ENCODE results near the gene UBL4A.

Gene UBL4A

DNA sequence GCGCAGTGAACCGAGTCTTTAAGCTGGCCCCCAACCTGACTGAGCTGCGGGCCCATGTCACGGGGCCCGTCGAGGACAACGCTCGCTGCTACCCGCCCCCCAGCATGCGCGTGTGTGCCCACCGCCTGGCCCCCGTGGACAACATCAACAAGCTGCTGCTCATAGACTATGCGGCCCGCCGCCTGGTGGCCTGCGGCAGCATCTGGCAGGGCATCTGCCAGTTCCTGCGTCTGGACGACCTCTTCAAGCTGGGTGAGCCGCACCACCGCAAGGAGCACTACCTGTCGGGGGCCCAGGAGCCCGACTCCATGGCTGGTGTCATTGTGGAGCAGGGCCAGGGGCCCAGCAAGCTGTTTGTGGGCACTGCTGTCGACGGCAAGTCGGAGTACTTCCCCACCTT lies 26.1 kb downstream of the UBL4A start:
- H3K36me3 ChIP-seq (ENCODE audit: control insufficient read depth, insufficient read depth, low read length) = peaks cover 35% of the 10 kb centered on the region
- no peaks in the 10 kb centered on the region for H3K9me3 ChIP-seq (ENCODE audit: control insufficient read depth, low read length)
- H3K27ac ChIP-seq (ENCODE audit: low read depth, low read length, severe bottlenecking) = no peak overlapping the region
- H3K4me1 ChIP-seq (ENCODE audit: control insufficient read depth, insufficient read depth, low read length, poor library complexity, severe bottlenecking) = no peaks in the 10 kb centered on the region
- H3K4me3 ChIP-seq (ENCODE audit: extremely low read depth, insufficient read depth, low read length, poor library complexity, severe bottlenecking) = no peak overlapping the region
- WGBS, 2 experiments (ENCODE audit: insufficient coverage in 2 of 2) = 94 to 95% methylated on average over 12 to 18 of the region's 26 CpGs

DNA sequence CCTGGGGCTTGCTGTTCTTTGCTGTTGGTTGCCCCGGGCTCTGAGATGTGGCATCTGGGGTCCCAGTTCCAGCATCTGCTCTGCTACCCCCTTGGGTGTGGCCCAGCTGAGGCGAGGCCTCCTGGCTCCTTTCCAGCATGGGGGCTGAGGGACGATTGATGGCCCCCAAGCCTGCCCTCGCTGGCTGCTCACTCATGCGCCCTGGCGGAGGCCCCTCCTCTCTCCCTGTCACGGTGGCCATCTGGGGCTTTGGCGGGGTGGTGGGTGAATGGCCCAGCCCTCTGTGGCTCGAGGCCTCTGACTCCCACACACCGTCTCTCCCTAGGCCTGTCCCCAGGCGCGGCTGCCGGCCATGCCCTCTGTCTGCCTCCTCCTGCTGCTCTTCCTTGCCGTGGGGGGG lies 26.6 kb downstream of the UBL4A start:
- peak overlapping the region; percentile 66 for H3K4me3 ChIP-seq (ENCODE audit: extremely low read depth, insufficient read depth, low read length, poor library complexity, severe bottlenecking)

DNA sequence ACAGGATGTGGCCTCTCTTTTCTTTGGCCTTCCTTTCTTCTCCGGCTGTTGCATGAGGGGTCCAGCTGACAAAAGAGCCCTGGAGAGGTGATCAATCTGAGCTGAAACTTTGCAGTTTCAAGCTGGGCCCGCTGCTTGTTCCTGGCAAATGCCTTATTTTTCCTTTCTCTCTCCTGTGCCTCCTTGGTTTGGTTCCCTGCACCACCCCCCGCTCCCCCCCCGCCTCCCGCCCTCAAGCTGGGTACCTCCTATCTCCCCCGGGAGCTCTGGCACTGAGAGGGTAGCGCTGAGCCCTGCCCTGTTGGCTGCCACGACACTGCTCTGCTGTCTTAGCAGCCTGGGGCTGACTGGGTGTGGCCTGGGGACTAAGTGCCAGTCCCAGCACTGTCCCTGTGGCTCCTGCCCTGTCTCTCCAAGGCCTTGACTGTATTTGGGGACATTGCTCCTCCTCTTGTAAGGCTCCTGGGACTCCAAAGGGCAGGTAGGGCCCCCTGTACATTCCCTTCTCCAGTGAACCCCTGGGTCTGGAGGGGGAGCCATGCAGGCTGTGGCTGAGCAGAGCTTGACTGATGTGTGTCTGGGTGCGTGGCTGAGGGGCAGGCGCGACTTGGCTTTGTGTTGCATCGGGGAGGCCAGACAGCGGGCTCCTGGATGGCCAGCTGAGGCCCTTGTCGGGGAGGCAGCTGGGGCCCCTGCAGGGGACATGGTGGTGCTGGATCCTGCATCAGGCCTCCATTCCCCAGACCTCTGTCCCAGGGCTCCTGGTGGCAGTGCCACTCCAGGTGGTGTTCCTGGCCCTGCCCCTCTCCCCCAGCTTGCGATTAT lies 27.2 kb downstream of the UBL4A start:
- no peaks in the 10 kb centered on the region for H3K9me3 ChIP-seq (ENCODE audit: control insufficient read depth, low read length)
- 43 to 48% methylated on average over 3 to 6 of the region's 15 CpGs for WGBS, 2 experiments (ENCODE audit: insufficient coverage in 2 of 2)
- peak overlapping the region; percentile 66 for H3K4me3 ChIP-seq (ENCODE audit: extremely low read depth, insufficient read depth, low read length, poor library complexity, severe bottlenecking)
- H3K4me1 ChIP-seq (ENCODE audit: control insufficient read depth, insufficient read depth, low read length, poor library complexity, severe bottlenecking) = no peaks in the 10 kb centered on the region
- no peak overlapping the region for H3K27ac ChIP-seq (ENCODE audit: low read depth, low read length, severe bottlenecking)
- peaks cover 27% of the 10 kb centered on the region for H3K36me3 ChIP-seq (ENCODE audit: control insufficient read depth, insufficient read depth, low read length)

More for the DNA sequence above, 26.6 kb downstream of the UBL4A start:
- Histone ChIP-seq H3K4me1 (ENCODE audit: control insufficient read depth, insufficient read depth, low read length, poor library complexity, severe bottlenecking) (no peaks in the 10 kb centered on the region), H3K9me3 (ENCODE audit: control insufficient read depth, low read length) (no peaks in the 10 kb centered on the region), H3K36me3 (ENCODE audit: control insufficient read depth, insufficient read depth, low read length) (peaks cover 34% of the 10 kb centered on the region), H3K27ac (ENCODE audit: low read depth, low read length, severe bottlenecking) (no peak overlapping the region)
- 80 to 81% methylated on average over 1 to 6 of the region's 14 CpGs for whole genome bisulfite sequencing, 2 experiments (ENCODE audit: insufficient coverage in 2 of 2)

DNA sequence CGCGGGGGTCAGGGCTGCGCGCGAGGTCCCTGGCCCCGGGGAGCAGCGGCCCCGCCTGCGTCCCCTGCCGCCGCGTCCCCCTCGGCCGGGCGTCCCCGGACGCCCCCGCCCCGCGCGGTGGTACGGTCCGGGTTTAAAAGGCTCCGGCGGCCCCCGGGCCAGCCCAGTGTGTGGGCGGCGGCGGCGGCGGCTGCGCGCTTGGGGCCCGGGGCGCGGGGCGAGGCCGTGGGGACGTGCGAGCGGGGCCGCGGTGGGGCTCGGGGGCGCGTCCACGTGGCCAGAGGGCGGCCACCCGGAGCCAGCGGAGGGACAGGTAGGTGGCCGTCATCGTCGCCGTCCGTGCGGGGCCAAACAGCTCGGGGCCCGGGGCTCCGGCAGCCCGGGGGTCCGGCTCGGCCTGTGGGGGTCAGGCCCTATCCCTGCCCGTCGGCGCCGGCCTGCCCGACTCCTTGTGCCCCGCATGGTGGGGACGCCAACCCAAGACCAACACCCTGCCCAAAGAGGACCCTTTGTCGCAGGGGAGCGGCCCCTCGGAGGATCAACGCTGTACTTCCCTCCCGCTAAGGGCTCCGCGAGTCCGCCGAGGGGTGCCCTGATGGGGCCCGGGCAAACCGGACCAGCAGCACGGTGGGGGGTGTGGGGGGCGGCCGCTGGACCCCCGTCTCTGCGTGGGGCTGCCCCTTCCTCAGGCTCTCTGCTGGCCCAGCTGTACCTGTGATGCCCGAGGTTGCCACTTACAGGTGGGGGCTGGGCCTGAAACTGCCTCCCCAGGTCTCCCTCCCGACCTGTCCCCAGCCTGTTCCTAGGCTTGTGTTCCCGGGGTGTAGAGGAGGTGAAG lies 28.1 kb downstream of the UBL4A start, which contains the start of gene PLXNA3:
TSS of gene PLXNA3 (plus strand) at position 166 of the 838 bp plus-strand sequence. CDS start 1,903 bp downstream, outside the sequence.
- H3K36me3 ChIP-seq (ENCODE audit: control insufficient read depth, insufficient read depth, low read length) = peaks cover 26% of the 10 kb centered on the region
- 0% methylated on average over 11 to 18 of the region's 88 CpGs for WGBS, 2 experiments (ENCODE audit: insufficient coverage in 2 of 2)
- H3K4me3 ChIP-seq (ENCODE audit: extremely low read depth, insufficient read depth, low read length, poor library complexity, severe bottlenecking) = peak within 1 kb of the TSS; percentile 66
- no peak within 1 kb of the TSS for H3K27ac ChIP-seq (ENCODE audit: low read depth, low read length, severe bottlenecking)
- no peaks in the 10 kb centered on the region for H3K4me1 ChIP-seq (ENCODE audit: control insufficient read depth, insufficient read depth, low read length, poor library complexity, severe bottlenecking)
- H3K9me3 ChIP-seq (ENCODE audit: control insufficient read depth, low read length) = no peaks in the 10 kb centered on the region

DNA sequence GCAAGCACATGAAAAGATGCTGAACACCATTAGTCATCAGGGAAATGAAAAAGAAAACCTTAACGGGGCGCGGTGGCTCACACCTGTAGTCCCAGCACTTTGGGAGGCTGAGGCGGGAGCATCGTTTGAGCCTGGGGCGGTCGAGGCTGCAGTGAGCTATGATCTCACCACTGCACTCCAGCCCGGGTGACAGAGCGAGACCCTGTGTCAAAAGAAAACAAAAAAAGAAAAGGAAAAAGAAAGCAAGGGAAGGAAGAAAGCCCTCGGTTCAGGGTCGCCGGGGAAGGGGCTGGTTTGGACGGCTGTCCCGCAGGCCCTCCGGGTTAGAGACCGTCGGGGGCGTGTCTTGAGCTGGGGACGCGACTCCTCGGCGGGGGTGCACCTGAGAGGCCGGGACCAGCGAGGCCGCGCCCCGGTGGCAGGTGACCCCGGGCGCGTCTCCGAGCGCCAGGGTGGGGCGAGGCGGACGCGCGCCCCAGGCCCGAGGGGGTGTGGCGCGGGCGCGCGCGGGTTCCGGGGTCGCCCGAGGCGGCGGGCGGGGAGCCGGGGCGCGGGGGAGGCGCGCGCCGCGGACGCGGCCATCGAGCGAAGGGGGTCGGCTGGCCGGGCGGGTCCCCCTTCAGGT lies 28.8 kb downstream of the UBL4A start:
- Histone ChIP-seq H3K27ac (ENCODE audit: low read depth, low read length, severe bottlenecking) (no peak overlapping the region), H3K36me3 (ENCODE audit: control insufficient read depth, insufficient read depth, low read length) (peaks cover 26% of the 10 kb centered on the region), H3K4me3 (ENCODE audit: extremely low read depth, insufficient read depth, low read length, poor library complexity, severe bottlenecking) (peak overlapping the region; percentile 66), H3K9me3 (ENCODE audit: control insufficient read depth, low read length) (no peaks in the 10 kb centered on the region), H3K4me1 (ENCODE audit: control insufficient read depth, insufficient read depth, low read length, poor library complexity, severe bottlenecking) (no peaks in the 10 kb centered on the region)
- WGBS, 2 experiments (ENCODE audit: insufficient coverage in 2 of 2) = 8 to 63% methylated on average over 4 to 14 of the region's 65 CpGs

DNA sequence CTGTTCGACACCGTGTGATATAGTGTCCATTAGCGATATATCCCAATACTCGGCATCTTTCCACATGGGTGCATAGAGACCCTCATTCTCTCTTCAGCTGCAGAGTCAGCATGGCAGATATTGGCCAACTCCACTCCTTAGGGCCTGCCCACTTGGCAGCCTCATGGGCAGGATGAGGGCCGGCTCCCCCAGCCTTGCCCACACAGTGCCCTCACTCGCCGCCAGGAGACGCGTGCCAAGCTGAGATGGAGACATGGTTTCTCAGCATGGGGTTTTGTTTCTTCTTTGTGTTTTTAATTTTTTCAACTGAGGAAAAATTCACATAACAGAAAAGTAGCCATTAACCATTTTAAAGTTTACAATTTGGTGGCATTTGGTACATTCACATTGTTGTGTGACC lies 33.6 kb downstream of the UBL4A start:
- no peaks in the 10 kb centered on the region for H3K4me1 ChIP-seq (ENCODE audit: control insufficient read depth, insufficient read depth, low read length, poor library complexity, severe bottlenecking)
- no peak overlapping the region for H3K27ac ChIP-seq (ENCODE audit: low read depth, low read length, severe bottlenecking)
- H3K4me3 ChIP-seq (ENCODE audit: extremely low read depth, insufficient read depth, low read length, poor library complexity, severe bottlenecking) = no peak overlapping the region
- H3K9me3 ChIP-seq (ENCODE audit: control insufficient read depth, low read length) = no peaks in the 10 kb centered on the region
- H3K36me3 ChIP-seq (ENCODE audit: control insufficient read depth, insufficient read depth, low read length) = peaks cover 36% of the 10 kb centered on the region
- 98 to 100% methylated on average over 4 of the region's 9 CpGs for WGBS, 2 experiments (ENCODE audit: insufficient coverage in 2 of 2)

- Histone ChIP-seq H3K27ac (ENCODE audit: low read depth, low read length, severe bottlenecking) (no peak overlapping the region), H3K4me1 (ENCODE audit: control insufficient read depth, insufficient read depth, low read length, poor library complexity, severe bottlenecking) (no peaks in the 10 kb centered on the region), H3K36me3 (ENCODE audit: control insufficient read depth, insufficient read depth, low read length) (peaks cover 52% of the 10 kb centered on the region), H3K9me3 (ENCODE audit: control insufficient read depth, low read length) (no peaks in the 10 kb centered on the region), H3K4me3 (ENCODE audit: extremely low read depth, insufficient read depth, low read length, poor library complexity, severe bottlenecking) (no peak overlapping the region)
- WGBS, 2 experiments (ENCODE audit: insufficient coverage in 2 of 2) = 94 to 98% methylated on average over 11 to 16 of the region's 17 CpGs
Measured at GRCh38 chrX:154450312-154450711, 36.1 kb downstream of the UBL4A start.

DNA sequence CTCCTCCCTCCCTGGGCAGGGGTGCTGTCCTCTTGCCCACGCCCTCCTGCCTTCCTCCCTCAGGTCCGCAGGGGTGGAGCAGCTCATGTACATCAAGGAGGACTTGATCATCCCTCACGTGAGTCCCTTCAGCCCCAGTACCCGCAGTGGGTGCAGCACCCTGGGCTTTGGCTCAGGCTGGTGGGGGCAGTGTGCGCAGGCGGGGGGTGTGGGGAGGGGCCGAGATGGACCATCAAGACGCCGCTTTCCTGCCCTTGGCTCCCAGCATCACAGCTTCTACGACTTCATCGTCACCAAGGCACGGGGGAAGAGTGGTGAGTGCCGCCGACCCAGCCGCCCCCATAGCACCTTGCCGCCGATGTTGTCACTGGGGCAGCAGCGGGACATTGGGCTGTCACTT lies 36.8 kb downstream of the UBL4A start:
- peaks cover 53% of the 10 kb centered on the region for H3K36me3 ChIP-seq (ENCODE audit: control insufficient read depth, insufficient read depth, low read length)
- H3K9me3 ChIP-seq (ENCODE audit: control insufficient read depth, low read length) = no peaks in the 10 kb centered on the region
- 96% methylated on average over 8 to 10 of the region's 18 CpGs for WGBS, 2 experiments (ENCODE audit: insufficient coverage in 2 of 2)
- H3K4me3 ChIP-seq (ENCODE audit: extremely low read depth, insufficient read depth, low read length, poor library complexity, severe bottlenecking) = no peak overlapping the region
- no peak overlapping the region for H3K27ac ChIP-seq (ENCODE audit: low read depth, low read length, severe bottlenecking)
- H3K4me1 ChIP-seq (ENCODE audit: control insufficient read depth, insufficient read depth, low read length, poor library complexity, severe bottlenecking) = no peaks in the 10 kb centered on the region

DNA sequence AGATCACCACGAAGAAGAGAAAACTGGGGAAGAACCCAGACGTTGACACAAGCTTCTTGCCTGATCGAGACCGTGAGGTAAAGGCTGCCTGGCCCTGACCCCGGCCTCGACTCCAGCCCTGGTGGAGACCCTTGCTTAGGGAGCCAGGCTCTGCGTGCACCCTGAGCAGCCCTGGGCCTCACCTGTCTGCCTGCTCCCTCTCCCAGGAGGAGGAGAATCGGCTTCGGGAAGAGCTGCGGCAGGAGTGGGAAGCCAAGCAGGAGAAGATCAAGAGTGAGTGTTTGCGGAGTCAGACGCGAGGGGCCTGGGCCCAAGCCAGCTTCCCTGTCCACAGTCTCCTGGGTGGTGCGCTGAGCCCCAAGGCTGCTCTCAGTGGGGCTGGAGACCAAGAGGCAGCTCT lies 37.9 kb downstream of the UBL4A start:
- no peaks in the 10 kb centered on the region for H3K4me1 ChIP-seq (ENCODE audit: control insufficient read depth, insufficient read depth, low read length, poor library complexity, severe bottlenecking)
- no peaks in the 10 kb centered on the region for H3K9me3 ChIP-seq (ENCODE audit: control insufficient read depth, low read length)
- H3K4me3 ChIP-seq (ENCODE audit: extremely low read depth, insufficient read depth, low read length, poor library complexity, severe bottlenecking) = no peak overlapping the region
- WGBS, 2 experiments (ENCODE audit: insufficient coverage in 2 of 2) = 96% methylated on average over 7 to 8 of the region's 14 CpGs
- H3K36me3 ChIP-seq (ENCODE audit: control insufficient read depth, insufficient read depth, low read length) = peaks cover 53% of the 10 kb centered on the region
- no peak overlapping the region for H3K27ac ChIP-seq (ENCODE audit: low read depth, low read length, severe bottlenecking)

DNA sequence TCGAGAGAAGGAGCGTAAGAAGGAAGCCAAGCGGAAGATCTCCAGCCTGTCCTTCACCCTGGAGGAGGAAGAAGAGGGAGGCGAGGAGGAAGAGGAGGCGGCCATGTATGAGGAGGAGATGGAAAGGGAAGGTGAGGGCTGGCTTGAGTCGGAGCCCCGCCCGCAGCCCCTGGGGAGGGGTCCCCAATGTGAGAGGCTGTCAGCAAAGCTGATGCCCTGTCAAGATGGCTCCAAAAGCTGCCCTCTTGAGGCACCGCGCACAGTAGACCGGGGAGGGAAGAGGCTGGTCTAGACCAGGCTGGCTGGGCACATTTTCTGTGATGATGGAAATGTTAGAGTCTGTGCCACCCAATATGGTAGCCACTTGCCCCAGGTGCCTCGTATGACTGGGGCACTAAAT lies 40.0 kb downstream of the UBL4A start:
- H3K36me3 ChIP-seq (ENCODE audit: control insufficient read depth, insufficient read depth, low read length) = peaks cover 55% of the 10 kb centered on the region
- no peaks in the 10 kb centered on the region for H3K4me1 ChIP-seq (ENCODE audit: control insufficient read depth, insufficient read depth, low read length, poor library complexity, severe bottlenecking)
- H3K4me3 ChIP-seq (ENCODE audit: extremely low read depth, insufficient read depth, low read length, poor library complexity, severe bottlenecking) = no peak overlapping the region
- H3K9me3 ChIP-seq (ENCODE audit: control insufficient read depth, low read length) = no peaks in the 10 kb centered on the region
- 94 to 100% methylated on average over 3 to 4 of the region's 12 CpGs for WGBS, 2 experiments (ENCODE audit: insufficient coverage in 2 of 2)
- no peak overlapping the region for H3K27ac ChIP-seq (ENCODE audit: low read depth, low read length, severe bottlenecking)
